Measurements from ENCODE around the gene KHDC4.

- TF ChIP-seq, protein P1, sequence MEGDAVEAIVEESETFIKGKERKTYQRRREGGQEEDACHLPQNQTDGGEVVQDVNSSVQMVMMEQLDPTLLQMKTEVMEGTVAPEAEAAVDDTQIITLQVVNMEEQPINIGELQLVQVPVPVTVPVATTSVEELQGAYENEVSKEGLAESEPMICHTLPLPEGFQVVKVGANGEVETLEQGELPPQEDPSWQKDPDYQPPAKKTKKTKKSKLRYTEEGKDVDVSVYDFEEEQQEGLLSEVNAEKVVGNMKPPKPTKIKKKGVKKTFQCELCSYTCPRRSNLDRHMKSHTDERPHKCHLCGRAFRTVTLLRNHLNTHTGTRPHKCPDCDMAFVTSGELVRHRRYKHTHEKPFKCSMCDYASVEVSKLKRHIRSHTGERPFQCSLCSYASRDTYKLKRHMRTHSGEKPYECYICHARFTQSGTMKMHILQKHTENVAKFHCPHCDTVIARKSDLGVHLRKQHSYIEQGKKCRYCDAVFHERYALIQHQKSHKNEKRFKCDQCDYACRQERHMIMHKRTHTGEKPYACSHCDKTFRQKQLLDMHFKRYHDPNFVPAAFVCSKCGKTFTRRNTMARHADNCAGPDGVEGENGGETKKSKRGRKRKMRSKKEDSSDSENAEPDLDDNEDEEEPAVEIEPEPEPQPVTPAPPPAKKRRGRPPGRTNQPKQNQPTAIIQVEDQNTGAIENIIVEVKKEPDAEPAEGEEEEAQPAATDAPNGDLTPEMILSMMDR (IDR thresholded peaks at IDR 0.05): no peak
- no peak for TF ChIP-seq EZH2 (IDR thresholded peaks at IDR 0.05)
- TF ChIP-seq EZH2phosphoT487 (IDR thresholded peaks at IDR 0.05): no peak
Observed at GRCh38 chr1:155962599-155963211, 28.5 kb upstream of the KHDC4 start.
